Measurements from ENCODE around the gene SLC7A8. TPM values are rescaled to one million over a fixed set of nuclear protein-coding genes. Genes with fewer than 3 reads are reported as not detected.

Gene SLC7A8
- polyA plus RNA-seq, 1 donor, result 94.4 TPM

DNA sequence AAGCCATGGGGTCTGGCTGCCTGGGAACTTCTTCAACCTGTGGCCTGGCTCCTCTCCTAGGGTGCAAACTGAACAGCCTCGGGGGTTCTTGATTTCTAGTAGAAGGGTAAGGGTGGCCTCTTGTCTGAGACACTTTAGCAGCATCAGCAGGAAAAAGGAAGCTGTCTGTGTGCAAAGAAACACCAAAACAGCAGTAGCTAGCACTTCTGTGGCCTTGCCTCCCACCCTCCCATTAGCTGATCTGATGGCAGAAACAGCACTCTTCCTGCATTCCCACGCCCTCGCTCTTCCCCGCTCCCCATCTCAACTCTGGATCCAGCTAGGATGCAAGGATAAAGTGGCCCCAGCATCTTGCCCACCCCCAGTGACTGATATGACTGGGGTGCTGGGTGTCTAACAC, 20.7 kb downstream of the SLC7A8 start:
- Histone ChIP-seq H3K27me3 (ENCODE audit: control insufficient read depth, insufficient read depth, low read length) (no peaks in the 10 kb centered on the region), H3K4me3 (ENCODE audit: low read length) (no peak overlapping the region), H3K9me3 (ENCODE audit: control insufficient read depth, low read depth, low read length) (no peaks in the 10 kb centered on the region), H3K27ac (ENCODE audit: low read length) (no peak overlapping the region), H3K36me3 (ENCODE audit: control insufficient read depth, insufficient read depth, low read length) (peaks cover 25% of the 10 kb centered on the region), H3K4me1 (ENCODE audit: control insufficient read depth, insufficient read depth, low read length) (peaks cover 26% of the 10 kb centered on the region)
- DNase-seq, result no peak
- no CpG with 5 or more reads among the region's 4 CpGs for WGBS (ENCODE audit: insufficient coverage, low lambda C conversion rate)

DNA sequence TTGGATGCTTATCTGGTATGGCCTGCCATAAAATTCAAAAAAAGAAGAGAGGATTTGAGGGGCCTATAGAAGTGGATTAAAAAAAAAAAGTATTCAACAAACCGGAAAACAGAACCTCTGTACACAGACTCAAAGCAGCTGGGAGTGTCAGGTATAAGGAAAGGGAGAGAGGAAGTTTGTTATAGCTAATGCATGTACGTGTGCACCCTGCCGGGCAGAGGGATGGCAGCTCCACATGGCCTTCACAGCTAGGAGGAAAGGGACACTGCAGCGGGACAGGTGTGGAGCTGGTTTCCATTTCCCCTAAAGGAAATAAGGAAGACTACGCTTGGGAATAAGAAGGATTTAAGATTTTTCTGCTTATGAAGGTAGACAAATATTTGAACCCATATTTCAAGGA, 21.5 kb downstream of the SLC7A8 start:
- Histone ChIP-seq H3K9me3 (ENCODE audit: control insufficient read depth, low read depth, low read length) (no peaks in the 10 kb centered on the region), H3K27ac (ENCODE audit: low read length) (peak overlapping the region; percentile 22), H3K27me3 (ENCODE audit: control insufficient read depth, insufficient read depth, low read length) (no peaks in the 10 kb centered on the region), H3K4me3 (ENCODE audit: low read length) (no peak overlapping the region), H3K4me1 (ENCODE audit: control insufficient read depth, insufficient read depth, low read length) (peaks cover 18% of the 10 kb centered on the region), H3K36me3 (ENCODE audit: control insufficient read depth, insufficient read depth, low read length) (peaks cover 28% of the 10 kb centered on the region)
- DNase-seq, result no peak
- WGBS (ENCODE audit: insufficient coverage, low lambda C conversion rate), result 21% methylated on average over 2 of the region's 5 CpGs

- peak; percentile 66 to 77 for DNase-seq
- no peaks in the 10 kb centered on the region for H3K27me3 ChIP-seq (ENCODE audit: control insufficient read depth, insufficient read depth, low read length)
- no peak overlapping the region for H3K27ac ChIP-seq (ENCODE audit: low read length)
- H3K4me3 ChIP-seq (ENCODE audit: low read length), result no peak overlapping the region
- no CpG with 5 or more reads among the region's 11 CpGs for WGBS (ENCODE audit: insufficient coverage, low lambda C conversion rate)
- H3K9me3 ChIP-seq (ENCODE audit: control insufficient read depth, low read depth, low read length), result no peaks in the 10 kb centered on the region
- H3K36me3 ChIP-seq (ENCODE audit: control insufficient read depth, insufficient read depth, low read length), result peaks cover 23% of the 10 kb centered on the region
- peaks cover 12% of the 10 kb centered on the region for H3K4me1 ChIP-seq (ENCODE audit: control insufficient read depth, insufficient read depth, low read length)
Measured at GRCh38 chr14:23160924-23161522, 22.4 kb downstream of the SLC7A8 start.

- Histone ChIP-seq H3K27ac (ENCODE audit: low read length) (no peak overlapping the region), H3K4me1 (ENCODE audit: control insufficient read depth, insufficient read depth, low read length) (peaks cover 22% of the 10 kb centered on the region), H3K36me3 (ENCODE audit: control insufficient read depth, insufficient read depth, low read length) (peaks cover 14% of the 10 kb centered on the region), H3K27me3 (ENCODE audit: control insufficient read depth, insufficient read depth, low read length) (no peaks in the 10 kb centered on the region), H3K9me3 (ENCODE audit: control insufficient read depth, low read depth, low read length) (no peaks in the 10 kb centered on the region), H3K4me3 (ENCODE audit: low read length) (no peak overlapping the region)
- 40% methylated on average over 1 of the region's 1 CpG for WGBS (ENCODE audit: insufficient coverage, low lambda C conversion rate)
- DNase-seq, result no peak
Measured at GRCh38 chr14:23159532-23159931, 23.9 kb downstream of the SLC7A8 start.

DNA sequence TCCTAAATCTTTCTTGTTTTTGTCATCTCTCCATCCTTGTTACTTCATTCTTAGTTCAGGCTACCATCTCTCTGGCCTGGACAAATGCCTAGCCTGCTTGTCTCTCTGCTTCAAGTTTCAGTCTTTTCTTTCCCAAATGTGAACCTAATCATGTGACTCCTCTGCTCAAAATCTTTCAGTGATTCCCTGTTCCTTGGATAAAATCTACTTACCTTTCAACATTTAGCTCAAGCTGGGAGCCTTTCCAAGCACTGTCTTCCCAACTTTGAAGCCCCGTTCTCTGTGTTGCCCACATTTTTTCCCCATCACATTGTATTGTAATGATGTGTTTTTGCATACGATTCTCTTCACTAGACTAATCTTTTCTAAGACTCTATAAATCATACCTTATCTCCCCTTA, 24.7 kb downstream of the SLC7A8 start:
- H3K36me3 ChIP-seq (ENCODE audit: control insufficient read depth, insufficient read depth, low read length), result peaks cover 9% of the 10 kb centered on the region
- H3K9me3 ChIP-seq (ENCODE audit: control insufficient read depth, low read depth, low read length), result no peaks in the 10 kb centered on the region
- H3K27ac ChIP-seq (ENCODE audit: low read length), result no peak overlapping the region
- DNase-seq, result no peak
- peaks cover 30% of the 10 kb centered on the region for H3K4me1 ChIP-seq (ENCODE audit: control insufficient read depth, insufficient read depth, low read length)
- WGBS (ENCODE audit: insufficient coverage, low lambda C conversion rate), result no CpG with 5 or more reads among the region's 2 CpGs
- no peak overlapping the region for H3K4me3 ChIP-seq (ENCODE audit: low read length)
- no peaks in the 10 kb centered on the region for H3K27me3 ChIP-seq (ENCODE audit: control insufficient read depth, insufficient read depth, low read length)

GRCh38 chr14:23154964-23155587, 28.4 kb downstream of the SLC7A8 start:
- Histone ChIP-seq H3K4me1 (ENCODE audit: control insufficient read depth, insufficient read depth, low read length) (peaks cover 27% of the 10 kb centered on the region), H3K27me3 (ENCODE audit: control insufficient read depth, insufficient read depth, low read length) (no peaks in the 10 kb centered on the region), H3K9me3 (ENCODE audit: control insufficient read depth, low read depth, low read length) (no peaks in the 10 kb centered on the region), H3K36me3 (ENCODE audit: control insufficient read depth, insufficient read depth, low read length) (peaks cover 15% of the 10 kb centered on the region), H3K27ac (ENCODE audit: low read length) (peak overlapping the region; percentile 76), H3K4me3 (ENCODE audit: low read length) (no peak overlapping the region)
- peak; percentile 62 to 76 for DNase-seq
- WGBS (ENCODE audit: insufficient coverage, low lambda C conversion rate), result no CpG with 5 or more reads among the region's 10 CpGs

GRCh38 chr14:23153851-23154796, 29.3 kb downstream of the SLC7A8 start:
- H3K36me3 ChIP-seq (ENCODE audit: control insufficient read depth, insufficient read depth, low read length), result peaks cover 14% of the 10 kb centered on the region
- H3K27me3 ChIP-seq (ENCODE audit: control insufficient read depth, insufficient read depth, low read length), result no peaks in the 10 kb centered on the region
- no peak overlapping the region for H3K4me3 ChIP-seq (ENCODE audit: low read length)
- peaks cover 27% of the 10 kb centered on the region for H3K4me1 ChIP-seq (ENCODE audit: control insufficient read depth, insufficient read depth, low read length)
- DNase-seq, result peak; percentile 47 to 75
- H3K9me3 ChIP-seq (ENCODE audit: control insufficient read depth, low read depth, low read length), result no peaks in the 10 kb centered on the region
- H3K27ac ChIP-seq (ENCODE audit: low read length), result peak overlapping the region; percentile 76
- 20% methylated on average over 1 of the region's 28 CpGs for whole genome bisulfite sequencing (ENCODE audit: insufficient coverage, low lambda C conversion rate)

- H3K36me3 ChIP-seq (ENCODE audit: control insufficient read depth, insufficient read depth, low read length), result peaks cover 15% of the 10 kb centered on the region
- no peak overlapping the region for H3K27ac ChIP-seq (ENCODE audit: low read length)
- DNase-seq, result no peak
- no peaks in the 10 kb centered on the region for H3K27me3 ChIP-seq (ENCODE audit: control insufficient read depth, insufficient read depth, low read length)
- H3K4me3 ChIP-seq (ENCODE audit: low read length), result no peak overlapping the region
- no peaks in the 10 kb centered on the region for H3K9me3 ChIP-seq (ENCODE audit: control insufficient read depth, low read depth, low read length)
- no CpG with 5 or more reads among the region's 2 CpGs for WGBS (ENCODE audit: insufficient coverage, low lambda C conversion rate)
- peaks cover 31% of the 10 kb centered on the region for H3K4me1 ChIP-seq (ENCODE audit: control insufficient read depth, insufficient read depth, low read length)
Measured at GRCh38 chr14:23151342-23151741, 32.1 kb downstream of the SLC7A8 start.

DNA sequence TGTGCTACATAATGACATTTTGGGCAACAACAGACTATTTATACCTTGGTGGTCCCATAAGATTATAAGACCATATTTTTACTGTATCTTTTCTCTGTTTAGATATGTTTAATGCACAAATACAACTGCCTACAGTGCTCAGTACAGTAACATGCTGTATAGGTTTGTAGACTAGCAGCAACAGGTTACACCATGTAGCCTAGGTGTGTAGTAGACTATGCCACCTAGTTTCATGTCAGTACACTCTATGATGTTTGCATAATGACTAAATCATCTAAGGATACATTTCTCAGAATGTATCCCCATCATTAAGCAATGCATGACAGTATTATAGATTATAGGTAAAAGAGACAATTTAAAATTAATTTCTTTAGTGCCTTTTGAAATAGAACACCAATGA, 33.7 kb downstream of the SLC7A8 start:
- Histone ChIP-seq H3K27ac (ENCODE audit: low read length) (no peak overlapping the region), H3K9me3 (ENCODE audit: control insufficient read depth, low read depth, low read length) (no peaks in the 10 kb centered on the region), H3K4me1 (ENCODE audit: control insufficient read depth, insufficient read depth, low read length) (peaks cover 25% of the 10 kb centered on the region), H3K36me3 (ENCODE audit: control insufficient read depth, insufficient read depth, low read length) (peaks cover 15% of the 10 kb centered on the region), H3K4me3 (ENCODE audit: low read length) (no peak overlapping the region), H3K27me3 (ENCODE audit: control insufficient read depth, insufficient read depth, low read length) (no peaks in the 10 kb centered on the region)
- no peak for DNase-seq

DNA sequence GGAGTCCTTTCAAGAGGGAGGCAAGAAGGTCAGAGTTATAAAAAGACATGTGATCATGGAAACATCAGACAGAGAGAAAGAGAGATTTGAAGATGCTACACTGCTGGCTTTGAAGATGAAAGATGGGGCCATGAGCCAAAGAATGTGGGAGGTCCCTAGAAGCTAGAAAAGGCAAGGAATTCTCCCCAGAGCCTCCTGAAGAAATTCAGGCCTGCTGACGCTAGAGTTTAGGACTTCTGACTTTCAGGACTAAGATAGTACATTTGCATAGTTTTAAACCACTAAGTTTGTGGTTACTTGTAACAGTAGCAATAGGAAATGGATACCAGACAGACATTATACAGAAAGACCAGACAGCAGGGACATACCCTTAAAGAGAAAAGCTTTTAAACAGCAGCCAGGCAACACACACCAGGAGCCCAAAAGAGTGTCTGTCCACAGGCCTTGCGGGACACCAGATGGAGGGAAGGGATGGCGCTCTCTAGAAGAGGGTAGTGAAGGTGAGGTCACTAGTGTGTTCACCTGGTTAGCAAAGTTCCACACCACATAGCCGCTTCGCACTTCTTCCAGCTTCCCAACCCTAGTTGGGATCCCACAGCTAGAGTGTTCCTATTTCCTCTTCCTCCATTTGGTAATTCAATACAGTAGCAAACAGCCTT, 34.7 kb downstream of the SLC7A8 start:
- Histone ChIP-seq H3K4me1 (ENCODE audit: control insufficient read depth, insufficient read depth, low read length) (peaks cover 15% of the 10 kb centered on the region), H3K27me3 (ENCODE audit: control insufficient read depth, insufficient read depth, low read length) (no peaks in the 10 kb centered on the region), H3K27ac (ENCODE audit: low read length) (no peak overlapping the region), H3K36me3 (ENCODE audit: control insufficient read depth, insufficient read depth, low read length) (peaks cover 15% of the 10 kb centered on the region), H3K9me3 (ENCODE audit: control insufficient read depth, low read depth, low read length) (no peaks in the 10 kb centered on the region), H3K4me3 (ENCODE audit: low read length) (no peak overlapping the region)
- no CpG with 5 or more reads among the region's 5 CpGs for WGBS (ENCODE audit: insufficient coverage, low lambda C conversion rate)
- DNase-seq, result no peak

Data from large intestine (tissue), 3 donors.